Breast epithelium (tissue), 4 donors: ENCODE measurements around the gene ZNF329. TPM values are rescaled to one million over a fixed set of nuclear protein-coding genes. Genes with fewer than 3 reads are reported as not detected.
A peak's percentile ranks its signal among the peaks of the same experiment; 100 is the strongest.

Experiments
- DNase-seq, 2 donors: peaks; one replicate each; pipeline ENCODE4 v3.0.0-alpha.2; 2019; ENCODE audit warnings: low spot score in 2 of 2
- H3K27ac ChIP-seq, 2 donors: fragments of 200-600 bp; sonication (generic) in 1 of 2; one replicate each; pipeline ENCODE4 v1.5.1; 2016 to 2019; ENCODE audit warnings: mild to moderate bottlenecking in 1 of 2
- H3K27me3 ChIP-seq, 2 donors: fragments of 200-600 bp; sonication (generic) in 1 of 2; one replicate each; pipeline versions ENCODE4 v1.5.1 to v1.6.0; 2017 to 2019; ENCODE audit warnings: control low read depth in 1 of 2, mild to moderate bottlenecking in 1 of 2
- H3K36me3 ChIP-seq: fragments of 200-600 bp; one replicate; pipeline ENCODE4 v1.5.1; 2019
- H3K4me1 ChIP-seq, 2 donors: fragments of 200-600 bp; sonication (generic); one replicate each; pipeline ENCODE4 v1.5.1; 2016 to 2019; ENCODE audit warnings: control low read depth in 1 of 2
- H3K4me3 ChIP-seq, 3 donors: fragments of 200-600 bp; sonication (generic); 1 replicate in 2 of 3; 2 replicates in 1 of 3; pipeline ENCODE4 v1.5.1; 2016 to 2019; ENCODE audit warnings: mild to moderate bottlenecking in 3 of 3, moderate library complexity in 2 of 3
- H3K9me3 ChIP-seq, 2 donors: fragments of 200-600 bp; sonication (generic) in 1 of 2; one replicate each; pipeline ENCODE4 v1.5.1; 2016 to 2019; ENCODE audit warnings: control low read depth in 1 of 2
- CTCF ChIP-seq, 3 donors: fragments of 450-650 bp; IDR thresholded peaks; one replicate each; pipeline ENCODE4 v1.5.1; 2016 to 2017; ENCODE audit warnings: antibody characterized with exemption in 3 of 3, mild to moderate bottlenecking in 3 of 3, moderate library complexity in 3 of 3
- POLR2A ChIP-seq: fragments of 450-650 bp; IDR thresholded peaks from one replicate; pipeline ENCODE4 v1.6.1; 2016; ENCODE audit warnings: antibody characterized with exemption, mild to moderate bottlenecking, moderate library complexity
- POLR2AphosphoS5 ChIP-seq, 3 donors: sonication (generic); formaldehyde crosslinking; IDR thresholded peaks; one replicate each; pipeline ENCODE4 v1.6.1; 2017; ENCODE audit warnings: antibody characterized with exemption in 3 of 3
- intact Hi-C: fragments of 100-400 bp; cut with DNase I; formaldehyde crosslinking; loops from one replicate; pipeline ENCODE4 v1.15.1; 2023; ENCODE audit warnings: low total_unique reads
- total RNA-seq, 3 donors: library from RNA; depleted of rRNA; stranded (reverse); fragments of >200 nt; gene quantifications; one replicate each; pipeline ENCODE4 v1.1.0, GENCODE V29; 2016

Gene ZNF329
- total RNA-seq, 3 donors from 2014 or later, result 6.9 to 20.8 (median 13.8) TPM

- intact Hi-C loops, result no loop called here
- TF ChIP-seq POLR2AphosphoS5 (IDR thresholded peaks at IDR 0.05), result no peak
- TF ChIP-seq CTCF (IDR thresholded peaks at IDR 0.05), result no peak
- no peak for TF ChIP-seq POLR2A
- no peaks in the 10 kb centered on the region for H3K4me1 ChIP-seq
- peak overlapping the region; percentile 71 to 98 (median 97) for H3K4me3 ChIP-seq
- peaks cover 34 to 41% of the 10 kb centered on the region in 2 donors for H3K9me3 ChIP-seq
- H3K36me3 ChIP-seq, result peaks cover 4% of the 10 kb centered on the region
- DNase-seq, result no peak
- peak overlapping the region; percentile 95 to 99 for H3K27ac ChIP-seq
- H3K27me3 ChIP-seq, result no peaks in the 10 kb centered on the region
These were observed 51.9 kb downstream of the ZNF329 start for GRCh38 chr19:58098682-58098998.

- H3K4me3 ChIP-seq, result peak within 1 kb of the TSS; percentile 71 to 98 (median 97)
- H3K4me1 ChIP-seq, result no peaks in the 10 kb centered on the region
- peaks cover 4% of the 10 kb centered on the region for H3K36me3 ChIP-seq
- DNase-seq, result peak; percentile 99
- peaks cover 34 to 47% of the 10 kb centered on the region in 2 donors for H3K9me3 ChIP-seq
- no peaks in the 10 kb centered on the region for H3K27me3 ChIP-seq
- H3K27ac ChIP-seq, result peak within 1 kb of the TSS; percentile 95 to 99
- TF ChIP-seq POLR2A (peak; percentile 85), POLR2AphosphoS5 (IDR thresholded peaks at IDR 0.05) (peak; percentile 74 to 97 (median 90)), CTCF (IDR thresholded peaks at IDR 0.05) (no peak)
- intact Hi-C loops, result no loop called here
These were observed 52.6 kb downstream of the ZNF329 start, which contains the start of gene ZSCAN18 for GRCh38 chr19:58097781-58098681. Gene ZSCAN18 (minus strand): TSS chr19:58098231. CDS start chr19:58090267, 7,964 bp downstream.

- H3K27me3 ChIP-seq, result no peaks in the 10 kb centered on the region
- peaks cover 34 to 51% of the 10 kb centered on the region in 2 donors for H3K9me3 ChIP-seq
- TF ChIP-seq POLR2A, result no peak
- no peak for TF ChIP-seq POLR2AphosphoS5 (IDR thresholded peaks at IDR 0.05)
- no peak for TF ChIP-seq CTCF (IDR thresholded peaks at IDR 0.05)
- DNase-seq, result no peak
- H3K27ac ChIP-seq, result peak overlapping the region; percentile 95 to 99
- peak overlapping the region; percentile 71 to 98 (median 97) for H3K4me3 ChIP-seq
- intact Hi-C loops, result no loop called here
- no peaks in the 10 kb centered on the region for H3K4me1 ChIP-seq
- peaks cover 4% of the 10 kb centered on the region for H3K36me3 ChIP-seq
These were observed 53.2 kb downstream of the ZNF329 start for GRCh38 chr19:58097349-58097748.

GRCh38 chr19:58096884-58097283, 53.7 kb downstream of the ZNF329 start:
- intact Hi-C loops, result no loop called here
- peak overlapping the region in 2 of 3 donors; percentile 97 to 98 for H3K4me3 ChIP-seq
- H3K27ac ChIP-seq, result peak overlapping the region; percentile 95 to 99
- peaks cover 39 to 51% of the 10 kb centered on the region in 2 donors for H3K9me3 ChIP-seq
- no peaks in the 10 kb centered on the region for H3K4me1 ChIP-seq
- no peak for TF ChIP-seq POLR2A
- TF ChIP-seq CTCF (IDR thresholded peaks at IDR 0.05), result no peak
- TF ChIP-seq POLR2AphosphoS5 (IDR thresholded peaks at IDR 0.05), result no peak
- H3K27me3 ChIP-seq, result no peaks in the 10 kb centered on the region
- peaks cover 4% of the 10 kb centered on the region for H3K36me3 ChIP-seq
- no peak for DNase-seq

- TF ChIP-seq POLR2A (no peak), POLR2AphosphoS5 (IDR thresholded peaks at IDR 0.05) (no peak)
- H3K4me3 ChIP-seq, result no peak overlapping the region
- DNase-seq, result no peak
- H3K9me3 ChIP-seq, result peaks cover 48 to 66% of the 10 kb centered on the region in 2 donors
- intact Hi-C loops, result no loop called here
- H3K36me3 ChIP-seq, result peaks cover 4% of the 10 kb centered on the region
- no peak overlapping the region for H3K27ac ChIP-seq
- H3K27me3 ChIP-seq, result no peaks in the 10 kb centered on the region
- H3K4me1 ChIP-seq, result no peaks in the 10 kb centered on the region
These were observed 55.3 kb downstream of the ZNF329 start for GRCh38 chr19:58095328-58095727.
